Glomerular endothelial cell (primary cell): ENCODE measurements around the gene CCNL1. TPM values are rescaled to one million over a fixed set of nuclear protein-coding genes. Genes with fewer than 3 reads are reported as not detected.
"Not testable (repeated sequence)": the region's sequence is repeated elsewhere in the genome, so short reads cannot be mapped to it uniquely, and the experiment has no call there.

Experiments used
- DNase-seq: peaks from one replicate; pipeline ENCODE4 v3.0.0-alpha.2; 2011; ENCODE audit warnings: low read depth, low spot score; ENCODE audit errors: extremely low read depth
- total RNA-seq: library from RNA; depleted of rRNA; stranded (reverse); fragments of >200 nt; gene quantifications from 2 replicates; pipeline ENCODE4 v1.2.3, GENCODE V29; 2015

The CCNL1 gene
- total RNA-seq, 1 donor from 2014 or later, result 125 TPM

DNA sequence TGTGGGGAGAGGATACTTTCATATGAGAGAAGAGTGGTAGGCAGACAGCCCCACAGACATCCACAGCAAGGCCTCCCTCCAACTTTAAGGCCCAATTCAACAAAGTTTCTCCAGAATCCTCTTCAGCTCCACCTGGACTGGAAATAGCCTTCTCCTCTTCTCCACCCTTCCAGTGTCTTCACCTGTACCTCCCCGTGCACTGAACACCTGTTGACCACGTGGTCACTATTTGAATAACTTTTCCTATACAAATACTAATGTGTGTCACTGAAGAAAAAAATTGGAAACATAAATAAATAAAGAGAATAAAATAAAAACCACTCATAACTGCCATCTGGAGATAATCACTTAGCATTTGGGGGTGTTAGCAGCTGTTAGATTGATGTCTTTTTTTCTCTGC, 52.9 kb downstream of the CCNL1 start:
- no peak for DNase-seq

- no peak for DNase-seq
Observed at GRCh38 chr3:157104928-157105652, 54.9 kb downstream of the CCNL1 start.

GRCh38 chr3:157104521-157104920, 55.4 kb downstream of the CCNL1 start:
- DNase-seq, result no peak

DNA sequence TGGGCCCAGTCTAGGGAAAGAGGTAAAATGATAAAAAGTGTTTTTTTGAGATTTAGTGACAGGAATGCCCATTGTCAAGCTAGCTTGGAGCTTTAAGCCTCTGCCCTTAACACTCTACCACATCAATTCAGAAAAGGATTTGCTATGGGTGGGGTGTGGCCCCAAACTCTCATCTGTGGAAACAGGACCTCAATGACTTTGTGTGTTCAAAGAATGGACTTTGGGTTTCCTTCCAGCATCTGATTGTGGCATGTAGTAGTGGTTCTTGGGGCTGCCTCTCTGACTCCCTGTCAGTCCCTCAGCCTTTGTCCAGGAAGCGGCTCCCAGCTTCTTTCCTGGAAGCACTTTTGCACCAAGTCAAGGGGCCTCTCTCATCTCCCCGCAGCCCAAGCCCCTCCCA, 56.1 kb downstream of the CCNL1 start:
- DNase-seq, result no peak

DNA sequence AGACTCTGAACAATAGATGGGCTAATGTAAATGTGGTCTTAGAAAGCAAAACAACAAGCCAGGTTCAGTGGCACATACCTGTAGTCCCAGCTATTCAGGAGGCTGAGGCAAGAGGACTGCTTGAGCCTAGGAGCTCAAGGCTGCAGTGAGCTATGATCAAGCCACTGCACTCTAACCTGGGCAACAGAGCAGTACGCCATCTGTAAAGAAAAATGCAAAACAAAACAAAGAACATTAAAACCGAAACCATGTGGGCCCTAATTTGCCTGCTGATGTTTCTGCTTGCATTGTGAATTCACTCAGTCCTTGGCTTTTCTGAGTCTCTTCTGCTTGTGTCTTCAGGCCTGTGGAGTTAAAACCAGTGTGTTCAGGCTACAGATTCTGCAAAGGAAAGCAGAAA, 56.7 kb downstream of the CCNL1 start:
- DNase-seq, result no peak

DNA sequence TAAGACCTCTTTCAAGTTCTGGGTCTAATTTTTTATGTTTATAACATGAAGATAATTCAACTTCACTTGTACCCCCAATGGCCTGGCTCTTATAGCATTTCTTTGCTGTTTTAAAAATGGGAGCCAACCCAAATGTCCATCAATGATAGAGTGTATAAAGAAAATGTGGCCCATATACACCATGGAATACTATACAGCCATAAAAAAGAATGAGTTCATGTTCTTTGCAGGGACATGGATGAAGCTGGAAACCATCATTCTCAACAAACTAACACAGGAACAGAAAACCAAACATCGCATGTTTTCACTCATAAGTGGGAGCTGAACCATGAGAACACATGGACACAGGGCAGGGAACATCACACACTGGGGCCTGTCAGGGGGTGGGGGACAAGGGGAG, 57.4 kb downstream of the CCNL1 start:
- DNase-seq, result not testable (repeated sequence)

GRCh38 chr3:157102098-157102497, 57.8 kb downstream of the CCNL1 start:
- DNase-seq, result no peak

- no peak for DNase-seq
Observed at GRCh38 chr3:157101486-157101885, 58.5 kb downstream of the CCNL1 start.

DNA sequence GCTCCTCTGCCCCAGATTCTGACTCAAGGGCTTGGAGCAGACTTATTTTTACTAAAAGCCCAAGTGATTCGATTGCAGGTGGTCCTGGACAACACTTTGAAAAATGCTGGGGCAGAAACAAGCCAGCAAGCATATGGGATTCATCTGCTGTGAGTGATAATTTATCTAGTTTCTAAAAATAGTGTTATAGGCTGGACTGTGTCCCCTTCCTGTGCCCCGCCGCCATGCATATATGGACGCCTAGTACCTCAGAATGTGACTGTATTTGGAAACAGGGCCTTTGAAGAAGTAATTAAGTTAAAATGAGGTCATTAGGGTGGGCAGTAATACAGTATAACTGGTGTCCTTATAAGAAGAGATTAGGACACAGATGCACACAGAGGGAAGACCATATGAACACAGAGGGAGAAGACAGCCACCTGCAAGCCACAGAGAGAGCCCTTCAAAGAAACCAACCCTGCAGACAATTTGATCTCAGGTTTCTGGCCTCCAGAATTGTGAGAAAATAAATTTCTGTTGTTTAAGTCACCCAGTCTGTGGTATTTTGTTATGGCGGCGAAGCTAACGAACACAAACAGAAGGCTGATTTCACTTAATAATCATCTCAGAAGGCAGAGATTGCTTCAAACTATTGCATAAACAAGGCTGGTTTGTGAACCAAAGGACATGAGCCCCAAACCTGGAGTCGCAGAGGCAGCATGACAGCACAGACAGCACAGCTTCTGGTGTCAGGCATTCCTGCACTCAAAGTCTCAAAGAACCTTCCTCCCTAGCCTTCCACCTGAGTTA, 59.1 kb downstream of the CCNL1 start:
- no peak for DNase-seq

GRCh38 chr3:157100096-157100477, 59.9 kb downstream of the CCNL1 start:
- DNase-seq, result no peak

DNA sequence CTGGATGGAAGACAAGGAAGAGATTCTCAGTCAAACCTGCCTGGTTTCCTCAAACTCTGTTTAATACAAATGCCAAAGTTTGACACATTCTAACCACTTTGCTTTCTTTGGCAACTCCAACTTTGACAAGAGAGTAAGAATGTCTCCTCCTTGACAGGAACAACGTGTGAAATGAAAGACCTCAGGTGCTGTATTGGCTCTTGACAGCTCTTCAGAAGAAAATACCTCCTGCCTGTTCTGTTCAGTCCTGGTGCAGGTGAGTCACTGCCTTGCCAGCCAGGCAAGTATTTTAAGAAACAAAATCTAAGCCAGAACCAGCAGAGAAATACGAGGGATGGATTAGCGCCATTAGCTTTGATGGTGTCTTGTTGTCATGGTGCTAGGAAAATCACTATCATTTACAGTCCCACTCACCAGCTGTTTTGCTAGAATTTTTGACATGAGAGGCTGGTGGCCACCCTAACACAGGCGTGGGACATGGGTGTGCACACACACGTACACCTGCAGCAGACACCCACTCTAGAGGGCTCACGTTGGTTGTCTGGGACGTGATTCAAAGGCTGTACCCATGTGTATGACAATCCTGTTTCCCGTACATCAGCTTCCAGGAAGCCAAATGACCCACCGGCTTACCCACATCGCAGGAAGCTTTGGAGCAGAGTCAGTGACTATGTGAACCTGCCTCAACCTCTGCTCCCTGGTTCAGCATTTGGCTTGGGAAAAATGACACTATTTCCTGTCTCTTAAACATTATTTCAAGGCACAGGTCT, 60.4 kb downstream of the CCNL1 start:
- DNase-seq, result no peak

GRCh38 chr3:157098823-157099185, 61.1 kb downstream of the CCNL1 start:
- no peak for DNase-seq

DNA sequence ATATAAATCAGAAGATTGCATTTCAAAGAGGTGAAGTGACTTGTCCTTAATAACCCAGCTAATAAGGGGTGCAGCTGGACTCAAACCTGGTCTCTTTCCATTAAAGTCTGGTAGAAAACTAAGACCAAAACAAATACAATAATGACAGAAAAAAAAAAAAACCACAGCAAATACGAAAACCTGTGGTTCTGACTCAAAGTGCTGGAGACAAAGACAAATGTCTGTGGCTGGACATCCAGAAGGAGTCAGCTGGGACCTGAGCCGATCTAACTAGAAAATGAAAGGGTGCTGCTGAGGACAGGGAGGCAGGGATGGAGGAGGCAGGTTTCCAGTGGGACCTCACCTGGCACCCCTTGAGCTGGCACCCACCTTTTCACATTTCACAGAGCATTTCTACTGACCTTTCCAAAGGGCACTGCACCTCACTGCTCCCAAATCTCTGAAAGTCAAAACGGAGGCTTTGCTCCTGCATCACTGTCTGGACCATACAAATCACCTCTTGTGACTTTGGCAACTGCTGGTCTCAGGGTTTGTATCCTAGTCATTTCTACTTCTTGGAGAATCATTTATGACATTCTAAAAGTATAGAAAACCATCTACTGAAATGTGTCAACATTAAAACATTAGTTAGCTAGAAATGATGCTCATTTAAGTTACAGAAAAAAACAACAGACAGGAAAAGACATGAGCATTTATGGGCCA, 61.7 kb downstream of the CCNL1 start:
- DNase-seq, result no peak
